ENCODE data around the gene PRSS57. TPM values are rescaled to one million over a fixed set of nuclear protein-coding genes. Genes with fewer than 3 reads are reported as not detected.
"Not testable (repeated sequence)": the region's sequence is repeated elsewhere in the genome, so short reads cannot be mapped to it uniquely, and the experiment has no call there.

Gene PRSS57
- total and polyA plus RNA-seq, 2 of the 4 experiments (the other 2 are of a cell fraction) = not detected

DNA sequence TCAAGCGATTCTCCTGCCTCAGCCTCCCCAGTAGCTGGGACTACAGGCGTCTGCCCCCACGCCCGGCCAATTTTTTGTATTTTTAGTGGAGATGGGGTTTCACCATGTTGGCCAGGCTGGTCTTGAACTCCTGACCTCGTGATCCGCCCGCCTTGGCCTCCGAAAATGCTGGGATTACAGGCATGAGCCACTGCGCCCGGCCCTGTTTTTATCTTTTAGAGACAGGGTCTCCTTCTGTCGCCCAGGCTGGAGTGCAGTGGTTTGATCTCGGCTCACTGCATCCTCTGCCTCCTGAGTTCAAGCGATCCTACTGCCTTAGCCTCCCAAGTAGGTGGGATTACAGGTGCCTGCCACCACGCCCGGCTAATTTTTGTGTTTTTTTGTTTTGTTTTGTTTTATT lies 3.3 kb upstream of the PRSS57 start:
- H3K9me1 ChIP-seq (ENCODE audit: insufficient read depth, low read length); H3K56ac ChIP-seq (ENCODE audit: extremely low read depth, insufficient read depth, low read length); H2BK15ac ChIP-seq (ENCODE audit: low read depth, low read length); H4K20me1 ChIP-seq (ENCODE audit: insufficient read depth, low read length); dilution Hi-C loops (cut with HindIII; ENCODE audit: low sequenced_read_pairs, unreplicated experiment); H3K4me1 ChIP-seq (ENCODE audit: control insufficient read depth, insufficient read depth, low read length); H3K79me1 ChIP-seq (ENCODE audit: low read depth in 1 of 2, low read length in 2 of 2); H2BK120ac ChIP-seq (ENCODE audit: low read depth, low read length); POLR2A ChIA-PET (ENCODE audit: unreplicated experiment); H3K18ac ChIP-seq (ENCODE audit: low read depth, low read length); ATAC-seq (ENCODE audit: low read depth); H3K14ac ChIP-seq (replicated peaks; ENCODE audit: low read depth, low read length); CTCF ChIA-PET; H3K23ac ChIP-seq (ENCODE audit: low read depth, low read length); H3K36me3 ChIP-seq (ENCODE audit: control insufficient read depth, insufficient read depth, low read length); H2BK5ac ChIP-seq (ENCODE audit: low read depth, low read length, poor library complexity, severe bottlenecking); H2AK9ac ChIP-seq (replicated peaks; ENCODE audit: low read depth, low read length, poor library complexity); H3K9me3 ChIP-seq (ENCODE audit: control insufficient read depth, insufficient read depth, low read length); H4K5ac ChIP-seq (ENCODE audit: low read depth, low read length); H3K4me3 ChIP-seq (ENCODE audit: insufficient read depth, low read depth, low read length); H3K9ac ChIP-seq (ENCODE audit: low read depth, low read length); H4K91ac ChIP-seq (ENCODE audit: insufficient read depth, low read depth, low read length); H3K27me3 ChIP-seq (ENCODE audit: control insufficient read depth, insufficient read depth, low read length); in situ Hi-C loops (cut with MboI; ENCODE audit: low sequenced_read_pairs); H3K4ac ChIP-seq (ENCODE audit: low read depth, low read length); H3K4me2 ChIP-seq (ENCODE audit: low read depth, low read length); H2AFZ ChIP-seq (replicated peaks; ENCODE audit: low read length, poor library complexity); intact Hi-C loops (cut with micrococcal nuclease); H2BK20ac ChIP-seq (ENCODE audit: low read depth, low read length); H3K27ac ChIP-seq (ENCODE audit: insufficient read depth, low read length); H4K8ac ChIP-seq (ENCODE audit: low read depth in 2 of 2, low read length in 2 of 2); DNase-seq; H2AK5ac ChIP-seq (ENCODE audit: low read depth, low read length); BruUV-seq (replicated peaks): not testable (repeated sequence)
- 76% methylated on average over 6 of the region's 15 CpGs; no CpG with 5 or more reads in 1 of the 2 experiments for WGBS, 2 experiments (ENCODE audit: extremely low coverage in 2 of 2, insufficient read length in 1 of 2)

All from IMR-90 (cell line).